ENCODE data around the gene GRK6.
"Not testable (repeated sequence)": the region's sequence is repeated elsewhere in the genome, so short reads cannot be mapped to it uniquely, and the experiment has no call there.

Gene GRK6

GRCh38 chr5:177405312-177405711 lies 21.2 kb upstream of the GRK6 start:
- peak overlapping the region; percentile 20 for H3K27ac Mint-ChIP-seq
- no peaks in the 10 kb centered on the region for H3K36me3 Mint-ChIP-seq (ENCODE audit: low read depth)
- no peak for DNase-seq
- no peaks in the 10 kb centered on the region for H3K9me3 Mint-ChIP-seq
- H3K4me1 Mint-ChIP-seq (ENCODE audit: low read depth): peaks cover 35% of the 10 kb centered on the region
- H3K27me3 Mint-ChIP-seq: peaks cover 27% of the 10 kb centered on the region
- peak overlapping the region; percentile 15 for H3K4me3 Mint-ChIP-seq

GRCh38 chr5:177405805-177406204 lies 20.7 kb upstream of the GRK6 start:
- H3K4me1 Mint-ChIP-seq (ENCODE audit: low read depth): peaks cover 40% of the 10 kb centered on the region
- H3K36me3 Mint-ChIP-seq (ENCODE audit: low read depth): no peaks in the 10 kb centered on the region
- no peak overlapping the region for H3K4me3 Mint-ChIP-seq
- peaks cover 27% of the 10 kb centered on the region for H3K27me3 Mint-ChIP-seq
- no peaks in the 10 kb centered on the region for H3K9me3 Mint-ChIP-seq
- H3K27ac Mint-ChIP-seq: no peak overlapping the region
- no peak for DNase-seq

- DNase-seq: no peak
- no peak within 1 kb of the TSS for H3K27ac Mint-ChIP-seq
- no peaks in the 10 kb centered on the region for H3K9me3 Mint-ChIP-seq
- H3K36me3 Mint-ChIP-seq (ENCODE audit: low read depth): no peaks in the 10 kb centered on the region
- H3K27me3 Mint-ChIP-seq: no peaks in the 10 kb centered on the region
- no peak within 1 kb of the TSS for H3K4me3 Mint-ChIP-seq
- peaks cover 44% of the 10 kb centered on the region for H3K4me1 Mint-ChIP-seq (ENCODE audit: low read depth)
Observed at GRCh38 chr5:177409043-177409801, 17.3 kb upstream of the GRK6 start, which contains the start of gene F12. Gene F12 (minus strand): TSS chr5:177409564. CDS start chr5:177409527, 37 bp downstream.

- DNase-seq: no peak
- H3K4me1 Mint-ChIP-seq (ENCODE audit: low read depth): peaks cover 38% of the 10 kb centered on the region
- H3K9me3 Mint-ChIP-seq: no peaks in the 10 kb centered on the region
- H3K36me3 Mint-ChIP-seq (ENCODE audit: low read depth): no peaks in the 10 kb centered on the region
- no peak overlapping the region for H3K4me3 Mint-ChIP-seq
- H3K27ac Mint-ChIP-seq: no peak overlapping the region
- H3K27me3 Mint-ChIP-seq: no peaks in the 10 kb centered on the region
Observed at GRCh38 chr5:177410575-177410974, 15.9 kb upstream of the GRK6 start.

- Mint-ChIP-seq H3K36me3 (ENCODE audit: low read depth) (no peaks in the 10 kb centered on the region), H3K4me3 (peak overlapping the region; percentile 5), H3K27ac (peak overlapping the region; percentile 85), H3K27me3 (no peaks in the 10 kb centered on the region), H3K9me3 (no peaks in the 10 kb centered on the region), H3K4me1 (ENCODE audit: low read depth) (peaks cover 39% of the 10 kb centered on the region)
- DNase-seq: peak; percentile 55
Observed at GRCh38 chr5:177412603-177413233, 13.8 kb upstream of the GRK6 start.

- no peaks in the 10 kb centered on the region for H3K27me3 Mint-ChIP-seq
- H3K4me3 Mint-ChIP-seq: no peak overlapping the region
- no peak overlapping the region for H3K27ac Mint-ChIP-seq
- H3K36me3 Mint-ChIP-seq (ENCODE audit: low read depth): no peaks in the 10 kb centered on the region
- H3K9me3 Mint-ChIP-seq: no peaks in the 10 kb centered on the region
- peaks cover 39% of the 10 kb centered on the region for H3K4me1 Mint-ChIP-seq (ENCODE audit: low read depth)
- DNase-seq: no peak
Observed at GRCh38 chr5:177414481-177414880, 12.0 kb upstream of the GRK6 start.

GRCh38 chr5:177417081-177417480 lies 9.4 kb upstream of the GRK6 start:
- not testable (repeated sequence) for H3K4me3 Mint-ChIP-seq; DNase-seq; H3K27ac Mint-ChIP-seq; H3K36me3 Mint-ChIP-seq (ENCODE audit: low read depth); H3K27me3 Mint-ChIP-seq; H3K9me3 Mint-ChIP-seq
- peaks cover 25% of the 10 kb centered on the region for H3K4me1 Mint-ChIP-seq (ENCODE audit: low read depth)

GRCh38 chr5:177419046-177419445 lies 7.4 kb upstream of the GRK6 start:
- Mint-ChIP-seq H3K27ac (no peak overlapping the region), H3K4me3 (no peak overlapping the region), H3K36me3 (ENCODE audit: low read depth) (no peaks in the 10 kb centered on the region), H3K27me3 (no peaks in the 10 kb centered on the region), H3K4me1 (ENCODE audit: low read depth) (peaks cover 8% of the 10 kb centered on the region), H3K9me3 (no peaks in the 10 kb centered on the region)
- DNase-seq: no peak

- not testable (repeated sequence) for H3K27me3 Mint-ChIP-seq, DNase-seq
Observed at GRCh38 chr5:177420472-177420871, 6.0 kb upstream of the GRK6 start.

GRCh38 chr5:177421062-177421798 lies 5.2 kb upstream of the GRK6 start:
- H3K27me3 Mint-ChIP-seq: no peaks in the 10 kb centered on the region
- H3K4me3 Mint-ChIP-seq: no peak overlapping the region
- no peaks in the 10 kb centered on the region for H3K9me3 Mint-ChIP-seq
- no peak overlapping the region for H3K27ac Mint-ChIP-seq
- peaks cover 1% of the 10 kb centered on the region for H3K36me3 Mint-ChIP-seq (ENCODE audit: low read depth)
- peaks cover 12% of the 10 kb centered on the region for H3K4me1 Mint-ChIP-seq (ENCODE audit: low read depth)
- DNase-seq: no peak

More at GRCh38 chr5:177420472-177420871, 6.0 kb upstream of the GRK6 start:
- H3K4me1 Mint-ChIP-seq (ENCODE audit: low read depth); H3K4me3 Mint-ChIP-seq; H3K27ac Mint-ChIP-seq; H3K36me3 Mint-ChIP-seq (ENCODE audit: low read depth); H3K9me3 Mint-ChIP-seq: not testable (repeated sequence)

GRCh38 chr5:177423671-177424070 lies 2.8 kb upstream of the GRK6 start:
- Mint-ChIP-seq H3K4me3 (no peak overlapping the region), H3K27me3 (no peaks in the 10 kb centered on the region), H3K9me3 (no peaks in the 10 kb centered on the region), H3K27ac (no peak overlapping the region), H3K4me1 (ENCODE audit: low read depth) (peaks cover 18% of the 10 kb centered on the region), H3K36me3 (ENCODE audit: low read depth) (peaks cover 19% of the 10 kb centered on the region)
- no peak for DNase-seq

GRCh38 chr5:177425196-177425800 lies 1.2 kb upstream of the GRK6 start:
- peaks cover 34% of the 10 kb centered on the region for H3K4me1 Mint-ChIP-seq (ENCODE audit: low read depth)
- peaks cover 35% of the 10 kb centered on the region for H3K36me3 Mint-ChIP-seq (ENCODE audit: low read depth)
- no peak for DNase-seq
- H3K27me3 Mint-ChIP-seq: no peaks in the 10 kb centered on the region
- peak overlapping the region; percentile 98 for H3K27ac Mint-ChIP-seq
- H3K9me3 Mint-ChIP-seq: no peaks in the 10 kb centered on the region
- peak overlapping the region; percentile 88 for H3K4me3 Mint-ChIP-seq

- H3K36me3 Mint-ChIP-seq (ENCODE audit: low read depth): peaks cover 42% of the 10 kb centered on the region
- peak overlapping the region; percentile 88 for H3K4me3 Mint-ChIP-seq
- peaks cover 41% of the 10 kb centered on the region for H3K4me1 Mint-ChIP-seq (ENCODE audit: low read depth)
- H3K27me3 Mint-ChIP-seq: no peaks in the 10 kb centered on the region
- DNase-seq: peak; percentile 97
- peak overlapping the region; percentile 98 for H3K27ac Mint-ChIP-seq
- H3K9me3 Mint-ChIP-seq: no peaks in the 10 kb centered on the region
Observed at GRCh38 chr5:177425801-177426565, 493 bp upstream of the GRK6 start.

Measured in activated T-cell treated with anti-CD3 and anti-CD28 coated beads, Interleukin-2, amount 50 U/mL, for 24 hours (primary cell).